Hippocampal formation (tissue), 2 donors: ENCODE measurements around the gene SOCS3.

Source experiments
- DNase-seq, 2 donors: peaks; one replicate each; lab custom pipeline; 2025; lab: John Stamatoyannopoulos, UW

SOCS3 gene

GRCh38 chr17:78367193-78367592, 7.3 kb upstream of the SOCS3 start:
- no peak for DNase-seq

GRCh38 chr17:78366109-78366848, 6.4 kb upstream of the SOCS3 start:
- DNase-seq = no peak

DNA sequence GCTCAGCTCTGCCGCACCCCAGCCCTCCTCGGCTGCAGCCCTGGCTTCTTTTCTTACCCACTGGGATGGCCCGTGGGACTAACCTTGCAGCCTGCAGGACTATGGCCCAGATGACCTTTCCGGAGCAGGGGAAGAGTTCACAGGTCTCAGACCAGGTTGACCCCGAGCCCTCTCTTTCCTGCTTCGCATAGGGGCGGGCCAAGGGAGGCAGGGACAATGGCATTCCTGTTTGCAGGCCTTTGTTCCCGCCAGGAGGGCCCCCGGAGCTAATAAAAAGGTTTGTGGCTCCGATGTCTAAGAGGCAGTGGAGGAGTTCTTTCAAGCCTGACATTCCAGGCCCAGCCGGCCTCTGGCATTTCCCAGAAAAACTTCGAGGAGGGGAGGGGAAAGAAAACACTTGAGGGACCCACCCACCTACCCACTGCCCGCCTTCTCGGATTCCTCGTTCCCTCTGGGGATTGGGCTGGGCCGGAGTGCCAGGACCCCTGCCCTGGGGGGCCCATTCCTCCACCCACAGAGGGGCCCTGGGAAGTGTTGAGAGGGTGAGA, 5.8 kb upstream of the SOCS3 start:
- no peak for DNase-seq

GRCh38 chr17:78364436-78365281, 4.8 kb upstream of the SOCS3 start:
- DNase-seq = no peak

- no peak for DNase-seq
These were observed 2.8 kb upstream of the SOCS3 start for GRCh38 chr17:78362671-78363070.

DNA sequence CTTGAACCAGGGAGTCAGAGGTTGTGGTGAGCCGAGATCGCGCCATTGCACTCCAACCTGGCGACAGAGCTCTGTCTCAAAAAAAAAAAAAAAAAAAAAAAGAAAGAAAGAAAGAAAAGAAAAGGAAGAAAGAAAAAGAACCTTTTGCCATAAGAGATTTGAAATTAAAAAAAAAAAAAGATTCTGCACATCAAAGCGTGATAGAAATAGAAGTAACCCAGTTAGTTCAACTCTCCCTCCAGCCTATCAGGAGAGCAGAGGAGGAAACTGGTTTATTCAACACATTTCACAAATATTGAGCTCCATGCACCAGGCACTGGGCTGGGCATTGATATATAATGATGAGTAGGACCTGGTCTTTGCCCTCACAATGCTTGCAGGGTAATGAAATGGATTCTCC, 2.4 kb upstream of the SOCS3 start:
- DNase-seq = no peak

- DNase-seq = no peak
These were observed 1.4 kb upstream of the SOCS3 start for GRCh38 chr17:78361225-78361701.

DNA sequence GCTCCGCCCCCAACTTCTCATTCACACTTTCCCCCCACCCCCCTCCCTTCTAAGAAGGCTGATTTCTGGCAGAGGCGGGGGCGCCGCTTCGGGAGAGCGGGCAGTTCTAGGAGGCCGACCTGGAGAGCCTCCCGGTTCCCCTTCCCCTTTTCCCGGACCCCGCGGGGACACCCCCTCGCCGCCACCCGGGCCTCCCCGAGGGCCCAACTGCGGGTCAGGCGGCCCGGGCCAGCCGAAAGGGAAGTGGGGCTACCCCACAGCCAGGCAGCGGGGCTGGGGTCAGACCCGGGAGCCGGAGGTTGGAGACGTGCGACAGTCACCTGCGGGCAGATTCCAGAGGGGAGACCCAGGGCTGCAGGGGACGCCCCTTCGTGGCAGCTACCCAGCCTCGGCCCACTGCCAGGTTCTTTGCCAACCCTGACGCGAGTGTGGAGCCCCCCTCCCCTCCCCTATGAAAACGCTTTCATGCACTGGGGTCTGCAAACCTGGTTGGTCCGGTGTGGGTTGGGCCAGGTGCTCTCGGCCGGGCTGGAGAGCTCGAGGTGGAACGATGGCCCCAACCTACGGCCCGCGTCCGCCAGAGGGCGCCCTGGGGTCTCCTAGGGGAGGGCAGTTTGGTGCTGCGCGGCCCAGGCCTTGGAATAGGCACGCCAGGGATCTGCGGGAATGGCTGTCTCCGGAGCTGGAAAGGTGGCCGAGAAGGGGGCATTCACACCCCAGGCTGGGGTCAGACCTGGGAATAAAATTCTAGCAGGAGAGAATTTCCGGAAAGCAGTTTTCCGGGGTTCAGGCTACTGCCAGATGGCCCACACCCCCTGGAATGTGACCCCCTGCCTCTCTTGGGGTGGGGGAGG, 721 bp upstream of the SOCS3 start:
- peak; percentile 40 to 72 for DNase-seq

- no peak for DNase-seq
These were observed 418 bp downstream of the SOCS3 start for GRCh38 chr17:78359321-78359996.

DNA sequence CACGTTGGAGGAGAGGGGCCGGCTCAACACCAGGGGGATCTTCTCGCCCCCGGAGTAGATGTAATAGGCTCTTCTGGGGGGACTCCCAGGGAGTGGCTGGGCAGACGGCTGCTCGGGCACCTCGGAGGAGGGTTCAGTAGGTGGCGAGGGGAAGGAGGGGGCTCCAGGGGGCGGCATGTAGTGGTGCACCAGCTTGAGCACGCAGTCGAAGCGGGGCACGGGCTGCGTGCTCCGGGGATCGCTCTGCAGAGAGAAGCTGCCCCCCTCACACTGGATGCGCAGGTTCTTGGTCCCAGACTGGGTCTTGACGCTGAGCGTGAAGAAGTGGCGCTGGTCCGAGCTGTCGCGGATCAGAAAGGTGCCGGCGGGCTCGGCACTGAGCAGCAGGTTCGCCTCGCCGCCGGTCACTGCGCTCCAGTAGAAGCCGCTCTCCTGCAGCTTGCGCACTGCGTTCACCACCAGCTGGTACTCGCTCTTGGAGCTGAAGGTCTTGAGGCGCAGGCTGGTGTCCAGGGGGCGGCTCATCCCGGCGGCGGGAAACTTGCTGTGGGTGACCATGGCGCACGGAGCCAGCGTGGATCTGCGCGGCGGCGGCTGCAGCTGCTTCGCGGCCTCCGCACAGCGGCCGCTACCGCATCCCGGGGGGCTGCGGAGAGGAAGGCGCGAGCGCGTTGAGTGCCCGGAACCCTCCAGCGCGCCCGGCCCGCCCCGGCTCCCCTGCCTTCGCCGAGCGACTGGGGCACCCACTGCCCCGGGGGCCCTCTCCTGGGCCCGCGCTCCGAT, 1.1 kb downstream of the SOCS3 start:
- no peak for DNase-seq

DNA sequence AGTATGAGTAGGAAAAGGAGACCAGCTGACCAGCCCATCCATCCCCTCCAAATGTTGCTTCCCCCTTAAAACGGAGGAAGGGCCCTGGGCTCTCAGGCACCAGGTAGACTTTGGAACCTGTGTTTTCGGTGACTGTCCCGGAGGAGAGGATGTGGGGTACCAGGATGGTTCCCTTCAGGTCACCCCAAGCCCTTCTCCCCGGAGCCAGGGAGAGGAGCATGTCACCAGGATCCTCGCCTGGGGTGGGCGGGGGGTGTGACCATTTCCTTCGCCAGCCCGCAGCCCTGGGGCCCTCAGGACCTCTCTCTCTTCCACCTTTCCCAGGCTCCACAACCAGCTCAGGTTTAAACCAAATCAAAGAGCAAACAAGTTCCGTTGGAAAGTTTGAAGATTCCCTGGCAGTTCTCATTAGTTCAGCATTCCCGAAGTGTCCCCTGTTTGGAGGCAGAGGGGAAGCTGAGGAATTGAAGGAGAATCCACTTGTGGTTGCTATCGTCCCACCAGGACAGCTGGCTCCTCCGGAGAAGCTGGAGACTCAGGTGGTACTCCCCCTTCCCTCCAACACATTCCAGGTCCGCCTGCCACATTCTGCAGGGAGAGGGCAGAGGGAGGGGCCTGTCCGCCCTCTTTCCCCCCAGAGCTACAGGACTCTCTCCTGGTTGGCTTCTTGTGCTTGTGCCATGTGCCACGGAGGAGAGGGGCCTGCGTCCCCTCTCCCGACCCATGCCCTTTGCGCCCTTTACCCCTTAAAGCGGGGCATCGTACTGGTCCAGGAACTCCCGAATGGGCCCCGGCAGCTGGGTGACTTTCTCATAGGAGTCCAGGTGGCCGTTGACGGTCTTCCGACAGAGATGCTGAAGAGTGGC, 2.0 kb downstream of the SOCS3 start:
- no peak for DNase-seq

GRCh38 chr17:78357177-78357586, 2.7 kb downstream of the SOCS3 start:
- DNase-seq = peak; percentile 7 to 38

DNA sequence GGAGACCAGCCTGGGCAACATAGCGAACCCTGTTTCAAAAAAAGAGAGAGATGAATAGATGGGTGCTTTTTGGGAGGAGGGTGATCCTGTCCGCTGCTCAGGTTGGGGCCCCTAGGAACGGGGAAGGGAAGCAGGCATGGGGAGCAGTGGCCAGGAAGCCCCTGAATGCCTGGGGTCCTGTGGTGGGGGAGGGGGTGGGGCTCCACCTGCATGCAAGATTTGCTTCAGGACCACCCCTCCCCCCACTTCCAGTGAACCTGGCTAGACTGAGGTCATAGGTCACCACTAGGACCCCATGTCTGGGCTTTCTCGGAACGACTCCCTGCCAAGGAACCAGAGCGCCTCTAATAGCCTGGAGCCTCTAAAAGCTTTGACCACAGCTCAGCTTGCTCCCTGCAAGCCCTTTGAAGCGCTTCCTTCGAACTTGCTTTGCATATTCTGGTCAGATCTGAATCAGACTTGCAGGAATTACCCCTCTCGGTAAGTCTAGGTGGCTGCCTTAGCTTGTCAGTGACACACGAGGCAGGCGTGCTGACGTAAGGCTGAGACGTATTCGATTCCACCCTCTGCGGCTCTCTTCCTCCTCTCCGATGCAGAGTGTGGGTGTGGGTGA, 3.7 kb downstream of the SOCS3 start:
- DNase-seq = no peak

GRCh38 chr17:78355701-78356100, 4.2 kb downstream of the SOCS3 start:
- no peak for DNase-seq

DNA sequence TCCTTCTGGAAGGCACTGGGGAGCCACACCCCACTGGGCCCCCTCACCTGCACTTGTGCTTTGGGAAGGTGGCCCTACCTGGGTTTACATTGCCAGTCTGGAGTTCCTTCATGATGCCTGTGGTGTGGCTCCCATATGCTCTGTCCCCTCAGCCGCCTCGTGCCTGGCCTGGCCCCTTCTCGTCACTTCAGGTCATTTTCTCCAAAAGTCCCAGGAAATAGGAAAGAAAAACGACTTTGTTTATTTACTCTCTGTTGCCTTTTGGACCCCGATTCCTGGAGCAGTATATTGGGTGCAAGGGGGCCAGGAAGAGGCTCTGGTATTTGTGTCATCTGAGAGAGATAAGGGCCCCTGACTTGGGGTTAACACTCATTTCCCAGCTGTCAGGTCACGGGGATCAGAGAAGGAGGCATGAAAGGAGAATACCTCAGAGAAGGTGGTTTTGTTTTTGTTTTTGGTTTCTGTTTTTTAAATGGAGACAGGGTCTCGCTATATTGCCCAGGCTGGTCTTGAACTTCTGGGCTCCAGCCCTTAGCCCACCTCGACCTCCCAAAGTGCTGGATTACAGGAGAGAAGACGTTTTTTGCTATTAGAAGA, 4.7 kb downstream of the SOCS3 start:
- DNase-seq = no peak

DNA sequence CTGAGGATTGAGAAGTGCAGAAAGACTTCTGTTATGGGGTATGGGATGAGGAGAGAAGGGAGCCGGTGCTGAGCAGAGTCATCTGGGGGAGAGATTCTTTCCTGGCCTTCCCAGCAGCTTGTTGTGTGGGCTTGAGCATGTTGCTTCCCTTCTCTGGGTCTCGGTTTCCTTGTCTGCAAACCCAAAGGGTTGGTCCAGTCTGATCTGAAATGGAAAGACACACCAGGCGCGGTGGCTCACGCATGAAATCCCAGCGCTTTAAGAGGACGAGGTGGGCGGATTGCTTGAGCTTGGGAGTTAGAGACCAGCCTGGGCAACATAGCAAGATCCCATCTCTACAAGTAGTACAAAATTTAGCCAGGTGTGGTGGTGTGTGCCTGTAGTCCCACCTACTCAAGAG, 6.0 kb downstream of the SOCS3 start:
- no peak for DNase-seq

- peak; percentile 80 to 85 for DNase-seq
These were observed 8.3 kb downstream of the SOCS3 start for GRCh38 chr17:78351449-78352006.

- no peak for DNase-seq
These were observed 9.8 kb downstream of the SOCS3 start for GRCh38 chr17:78349891-78350642.
